ENCODE results near the gene RNF223.
A peak's percentile ranks its signal among the peaks of the same experiment; 100 is the strongest.

DNA sequence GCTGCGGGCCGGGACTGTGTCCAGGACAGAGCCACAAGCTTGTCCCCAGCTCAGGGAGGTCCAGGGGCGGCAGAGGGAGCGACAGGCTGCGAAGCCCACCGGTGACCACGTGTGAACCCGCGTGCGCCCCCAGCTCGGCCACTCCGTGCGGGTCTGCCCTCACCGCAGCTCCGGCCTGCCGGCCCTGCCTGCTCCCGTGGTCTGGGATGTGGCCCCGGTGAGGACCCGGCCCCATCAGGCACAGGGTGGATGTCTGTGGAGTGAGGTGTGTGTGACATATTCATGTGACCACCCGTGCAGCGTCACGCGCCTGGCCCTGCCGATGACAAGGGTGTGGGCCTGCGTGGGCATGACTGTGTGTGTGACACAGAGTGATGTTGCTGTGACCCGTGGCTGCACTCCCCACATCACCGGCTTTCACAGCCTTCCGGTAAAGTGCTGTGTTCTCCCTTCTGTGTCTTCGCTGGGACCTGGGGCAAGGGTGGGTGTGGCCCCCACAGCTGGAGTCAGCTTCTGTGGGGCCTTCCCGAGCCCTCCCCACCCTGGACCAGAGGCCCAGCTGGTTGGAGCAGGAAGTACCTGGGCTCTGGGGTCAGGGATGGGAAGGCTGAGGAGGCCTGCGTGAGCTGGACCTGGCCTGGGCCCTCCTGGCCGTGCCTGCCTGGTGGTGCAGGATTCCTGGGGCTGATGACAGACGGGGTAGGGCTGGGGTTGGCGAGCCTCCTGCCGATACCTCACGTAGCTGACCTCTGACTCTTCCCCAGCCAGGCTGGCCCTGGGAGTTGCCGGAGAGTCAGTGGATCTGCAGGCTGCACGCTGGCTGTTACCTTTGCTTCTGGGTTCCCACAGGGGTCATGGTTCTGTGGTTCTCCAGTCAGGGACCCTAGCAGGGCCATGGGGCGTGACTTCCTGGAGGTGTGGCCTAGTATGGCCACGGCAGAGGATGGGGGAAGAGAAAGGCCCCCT, 4.1 kb downstream of the RNF223 start:
- TF ChIP-seq, protein P1, sequence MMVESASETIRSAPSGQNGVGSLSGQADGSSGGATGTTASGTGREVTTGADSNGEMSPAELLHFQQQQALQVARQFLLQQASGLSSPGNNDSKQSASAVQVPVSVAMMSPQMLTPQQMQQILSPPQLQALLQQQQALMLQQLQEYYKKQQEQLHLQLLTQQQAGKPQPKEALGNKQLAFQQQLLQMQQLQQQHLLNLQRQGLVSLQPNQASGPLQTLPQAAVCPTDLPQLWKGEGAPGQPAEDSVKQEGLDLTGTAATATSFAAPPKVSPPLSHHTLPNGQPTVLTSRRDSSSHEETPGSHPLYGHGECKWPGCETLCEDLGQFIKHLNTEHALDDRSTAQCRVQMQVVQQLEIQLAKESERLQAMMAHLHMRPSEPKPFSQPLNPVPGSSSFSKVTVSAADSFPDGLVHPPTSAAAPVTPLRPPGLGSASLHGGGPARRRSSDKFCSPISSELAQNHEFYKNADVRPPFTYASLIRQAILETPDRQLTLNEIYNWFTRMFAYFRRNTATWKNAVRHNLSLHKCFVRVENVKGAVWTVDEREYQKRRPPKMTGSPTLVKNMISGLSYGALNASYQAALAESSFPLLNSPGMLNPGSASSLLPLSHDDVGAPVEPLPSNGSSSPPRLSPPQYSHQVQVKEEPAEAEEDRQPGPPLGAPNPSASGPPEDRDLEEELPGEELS (CRISPR knock-in tag; IDR thresholded peaks at IDR 0.05) = no peak
- TF ChIP-seq, protein P2, sequence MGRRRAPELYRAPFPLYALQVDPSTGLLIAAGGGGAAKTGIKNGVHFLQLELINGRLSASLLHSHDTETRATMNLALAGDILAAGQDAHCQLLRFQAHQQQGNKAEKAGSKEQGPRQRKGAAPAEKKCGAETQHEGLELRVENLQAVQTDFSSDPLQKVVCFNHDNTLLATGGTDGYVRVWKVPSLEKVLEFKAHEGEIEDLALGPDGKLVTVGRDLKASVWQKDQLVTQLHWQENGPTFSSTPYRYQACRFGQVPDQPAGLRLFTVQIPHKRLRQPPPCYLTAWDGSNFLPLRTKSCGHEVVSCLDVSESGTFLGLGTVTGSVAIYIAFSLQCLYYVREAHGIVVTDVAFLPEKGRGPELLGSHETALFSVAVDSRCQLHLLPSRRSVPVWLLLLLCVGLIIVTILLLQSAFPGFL (CRISPR knock-in tag; IDR thresholded peaks at IDR 0.05; ENCODE audit: borderline replicate concordance) = no peak
- TF ChIP-seq, protein P3, sequence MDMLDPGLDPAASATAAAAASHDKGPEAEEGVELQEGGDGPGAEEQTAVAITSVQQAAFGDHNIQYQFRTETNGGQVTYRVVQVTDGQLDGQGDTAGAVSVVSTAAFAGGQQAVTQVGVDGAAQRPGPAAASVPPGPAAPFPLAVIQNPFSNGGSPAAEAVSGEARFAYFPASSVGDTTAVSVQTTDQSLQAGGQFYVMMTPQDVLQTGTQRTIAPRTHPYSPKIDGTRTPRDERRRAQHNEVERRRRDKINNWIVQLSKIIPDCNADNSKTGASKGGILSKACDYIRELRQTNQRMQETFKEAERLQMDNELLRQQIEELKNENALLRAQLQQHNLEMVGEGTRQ (CRISPR knock-in tag; IDR thresholded peaks at IDR 0.05) = no peak
- TF ChIP-seq FOXP1 (CRISPR knock-in tag; IDR thresholded peaks at IDR 0.05; ENCODE audit: borderline replicate concordance) = 0 out of 2 replicates have a peak, but pooled peaks have one; percentile 7
